ENCODE data around the gene GPX4. TPM values are rescaled to one million over a fixed set of nuclear protein-coding genes. Genes with fewer than 3 reads are reported as not detected.

The GPX4 gene
- total RNA-seq, 1 donor from 2014 or later = 190 TPM

DNA sequence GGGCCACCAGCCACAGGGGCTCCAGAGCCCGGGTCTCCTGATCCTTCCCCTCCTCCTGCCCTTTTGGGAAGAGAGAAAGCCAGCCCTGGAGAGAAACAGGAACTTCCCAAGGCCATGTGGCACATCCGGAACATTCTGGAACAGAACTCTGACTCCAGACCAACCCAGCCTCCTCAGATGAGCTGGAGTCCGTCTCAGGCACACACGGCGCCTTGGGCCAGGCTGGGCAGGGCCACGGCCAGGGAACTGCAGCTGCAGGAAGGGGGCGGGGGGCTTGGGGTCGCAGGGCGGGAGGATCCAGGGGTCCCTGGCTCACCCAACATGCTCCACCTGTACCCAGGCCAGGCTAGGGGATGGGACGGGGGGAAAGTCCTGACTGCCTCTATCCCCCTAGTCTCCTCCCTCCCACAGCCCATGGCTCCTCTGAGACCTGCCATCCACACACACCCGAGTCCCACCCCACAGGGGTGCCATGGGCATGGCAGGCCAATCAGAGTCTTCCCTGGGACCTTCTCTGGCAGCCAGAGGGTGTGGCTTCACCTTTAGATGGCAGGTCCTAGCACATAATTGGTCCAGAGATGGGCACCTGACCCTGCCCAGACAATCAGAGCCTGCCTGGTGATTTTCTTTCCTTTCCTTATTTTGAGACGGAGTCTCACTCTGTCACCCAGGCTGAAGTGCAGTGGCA, 47.4 kb downstream of the GPX4 start:
- Mint-ChIP-seq H3K4me3 (no peak overlapping the region), H3K27ac (no peak overlapping the region), H3K9me3 (no peaks in the 10 kb centered on the region)

GRCh38 chr19:1151917-1152587, 48.3 kb downstream of the GPX4 start:
- H3K27me3 Mint-ChIP-seq (ENCODE audit: low read depth) = no peaks in the 10 kb centered on the region
- H3K4me3 Mint-ChIP-seq = no peak overlapping the region
- peaks cover 3% of the 10 kb centered on the region for H3K36me3 Mint-ChIP-seq
- TF ChIP-seq, protein P1, sequence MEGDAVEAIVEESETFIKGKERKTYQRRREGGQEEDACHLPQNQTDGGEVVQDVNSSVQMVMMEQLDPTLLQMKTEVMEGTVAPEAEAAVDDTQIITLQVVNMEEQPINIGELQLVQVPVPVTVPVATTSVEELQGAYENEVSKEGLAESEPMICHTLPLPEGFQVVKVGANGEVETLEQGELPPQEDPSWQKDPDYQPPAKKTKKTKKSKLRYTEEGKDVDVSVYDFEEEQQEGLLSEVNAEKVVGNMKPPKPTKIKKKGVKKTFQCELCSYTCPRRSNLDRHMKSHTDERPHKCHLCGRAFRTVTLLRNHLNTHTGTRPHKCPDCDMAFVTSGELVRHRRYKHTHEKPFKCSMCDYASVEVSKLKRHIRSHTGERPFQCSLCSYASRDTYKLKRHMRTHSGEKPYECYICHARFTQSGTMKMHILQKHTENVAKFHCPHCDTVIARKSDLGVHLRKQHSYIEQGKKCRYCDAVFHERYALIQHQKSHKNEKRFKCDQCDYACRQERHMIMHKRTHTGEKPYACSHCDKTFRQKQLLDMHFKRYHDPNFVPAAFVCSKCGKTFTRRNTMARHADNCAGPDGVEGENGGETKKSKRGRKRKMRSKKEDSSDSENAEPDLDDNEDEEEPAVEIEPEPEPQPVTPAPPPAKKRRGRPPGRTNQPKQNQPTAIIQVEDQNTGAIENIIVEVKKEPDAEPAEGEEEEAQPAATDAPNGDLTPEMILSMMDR (IDR thresholded peaks at IDR 0.05; ENCODE audit: unreplicated experiment) = no peak
- no peak overlapping the region for H3K27ac Mint-ChIP-seq
- H3K9me3 Mint-ChIP-seq = no peaks in the 10 kb centered on the region
- H3K4me1 Mint-ChIP-seq = peaks cover 1% of the 10 kb centered on the region
- no peak for DNase-seq (ENCODE audit: low spot score in 2 of 2, unreplicated experiment in 2 of 2)

More for the DNA sequence above, 47.4 kb downstream of the GPX4 start:
- Mint-ChIP-seq H3K27me3 (ENCODE audit: low read depth) (no peaks in the 10 kb centered on the region), H3K36me3 (peaks cover 3% of the 10 kb centered on the region), H3K4me1 (no peaks in the 10 kb centered on the region)
- TF ChIP-seq, protein P1 (IDR thresholded peaks at IDR 0.05; ENCODE audit: unreplicated experiment) = no peak
- DNase-seq (ENCODE audit: low spot score in 2 of 2, unreplicated experiment in 2 of 2) = no peak

- no peak for DNase-seq (ENCODE audit: low spot score in 2 of 2, unreplicated experiment in 2 of 2)
- Mint-ChIP-seq H3K9me3 (no peaks in the 10 kb centered on the region), H3K4me1 (peaks cover 1% of the 10 kb centered on the region), H3K27ac (peak overlapping the region; percentile 12), H3K4me3 (no peak overlapping the region), H3K27me3 (ENCODE audit: low read depth) (no peaks in the 10 kb centered on the region), H3K36me3 (peaks cover 3% of the 10 kb centered on the region)
- TF ChIP-seq, protein P1 (IDR thresholded peaks at IDR 0.05; ENCODE audit: unreplicated experiment) = no peak
These were observed 50.3 kb downstream of the GPX4 start for GRCh38 chr19:1153891-1154730.

- Mint-ChIP-seq H3K9me3 (no peaks in the 10 kb centered on the region), H3K27me3 (ENCODE audit: low read depth) (no peaks in the 10 kb centered on the region), H3K4me3 (no peak overlapping the region), H3K4me1 (peaks cover 1% of the 10 kb centered on the region), H3K36me3 (peaks cover 3% of the 10 kb centered on the region), H3K27ac (peak overlapping the region; percentile 12)
- TF ChIP-seq, protein P1 (IDR thresholded peaks at IDR 0.05; ENCODE audit: unreplicated experiment) = no peak
- no peak for DNase-seq (ENCODE audit: low spot score in 2 of 2, unreplicated experiment in 2 of 2)
These were observed 51.0 kb downstream of the GPX4 start for GRCh38 chr19:1154731-1155351.
